ENCODE data around the gene ZNF804A. TPM values are rescaled to one million over a fixed set of nuclear protein-coding genes. Genes with fewer than 3 reads are reported as not detected.

The ZNF804A gene
- 0.86 and 4.7 TPM in 2 replicates for total RNA-seq

GRCh38 chr2:184598316-184599053 lies at the start of gene ZNF804A:
Gene ZNF804A, plus strand, starts transcription at chr2:184598529. Its CDS starts 431 bp downstream, at chr2:184598960.

All from bronchial smooth muscle cell (primary cell).